ENCODE data around the gene PRKCZ.
A peak's percentile ranks its signal among the peaks of the same experiment; 100 is the strongest.

PRKCZ gene

GRCh38 chr1:2070016-2070415 is 19.8 kb downstream of the PRKCZ start:
- no peak for DNase-seq

GRCh38 chr1:2070800-2071530 is 20.8 kb downstream of the PRKCZ start:
- no peak for DNase-seq

DNA sequence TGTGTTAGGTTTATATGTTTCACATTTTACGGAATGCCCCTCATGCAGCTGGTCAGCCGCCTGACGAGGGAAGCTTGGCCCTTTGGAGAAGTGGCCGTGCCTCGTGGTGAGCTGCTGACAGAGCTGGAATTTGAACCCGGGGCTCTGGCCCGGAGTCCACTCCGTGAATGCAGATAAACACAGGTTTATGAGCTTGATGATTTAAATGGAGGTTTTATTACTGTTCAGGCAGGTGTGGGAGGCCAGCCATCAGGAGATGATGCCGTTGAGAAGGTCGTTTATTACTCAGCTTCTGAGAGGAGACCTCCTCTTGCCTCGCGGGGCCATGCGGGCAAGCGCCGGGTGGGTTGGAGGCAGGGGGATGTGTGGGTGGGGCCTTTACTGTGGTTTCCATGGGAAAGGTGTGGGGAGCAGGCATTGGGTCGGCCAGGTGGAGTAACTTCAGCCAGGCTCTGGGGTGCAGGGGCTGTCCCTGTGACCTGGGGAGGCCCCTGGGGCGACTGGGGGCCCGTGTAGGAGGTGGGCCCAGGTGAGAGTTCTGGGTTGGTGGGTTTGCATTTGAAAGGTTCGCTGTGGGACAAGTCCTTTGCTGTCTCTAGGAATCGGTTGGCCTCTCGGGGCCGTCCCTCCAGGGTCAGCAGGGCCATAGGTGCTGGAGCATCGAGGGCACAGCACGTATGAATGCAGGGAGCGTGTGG is 22.0 kb downstream of the PRKCZ start:
- DNase-seq, result no peak

DNA sequence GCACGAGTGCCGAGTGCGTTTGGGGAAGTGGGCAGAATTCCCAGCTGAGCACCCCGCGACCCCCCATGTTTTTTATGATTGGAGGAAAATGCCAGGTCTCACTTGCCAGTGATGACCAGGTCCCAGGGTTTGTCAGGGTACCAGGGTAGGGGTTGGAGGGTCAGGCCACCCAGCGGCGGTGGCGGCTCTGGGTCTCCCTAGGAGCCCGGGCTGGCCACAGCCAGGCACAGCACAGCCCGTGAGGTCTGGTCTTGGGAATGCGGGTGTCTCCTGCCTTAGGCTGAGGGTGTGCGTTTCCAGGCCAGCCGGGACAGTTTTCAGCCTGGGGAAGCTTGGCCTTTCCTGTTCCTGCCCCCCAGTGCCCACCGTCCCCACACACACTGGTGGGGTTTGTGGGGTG is 22.7 kb downstream of the PRKCZ start:
- DNase-seq, result no peak

DNA sequence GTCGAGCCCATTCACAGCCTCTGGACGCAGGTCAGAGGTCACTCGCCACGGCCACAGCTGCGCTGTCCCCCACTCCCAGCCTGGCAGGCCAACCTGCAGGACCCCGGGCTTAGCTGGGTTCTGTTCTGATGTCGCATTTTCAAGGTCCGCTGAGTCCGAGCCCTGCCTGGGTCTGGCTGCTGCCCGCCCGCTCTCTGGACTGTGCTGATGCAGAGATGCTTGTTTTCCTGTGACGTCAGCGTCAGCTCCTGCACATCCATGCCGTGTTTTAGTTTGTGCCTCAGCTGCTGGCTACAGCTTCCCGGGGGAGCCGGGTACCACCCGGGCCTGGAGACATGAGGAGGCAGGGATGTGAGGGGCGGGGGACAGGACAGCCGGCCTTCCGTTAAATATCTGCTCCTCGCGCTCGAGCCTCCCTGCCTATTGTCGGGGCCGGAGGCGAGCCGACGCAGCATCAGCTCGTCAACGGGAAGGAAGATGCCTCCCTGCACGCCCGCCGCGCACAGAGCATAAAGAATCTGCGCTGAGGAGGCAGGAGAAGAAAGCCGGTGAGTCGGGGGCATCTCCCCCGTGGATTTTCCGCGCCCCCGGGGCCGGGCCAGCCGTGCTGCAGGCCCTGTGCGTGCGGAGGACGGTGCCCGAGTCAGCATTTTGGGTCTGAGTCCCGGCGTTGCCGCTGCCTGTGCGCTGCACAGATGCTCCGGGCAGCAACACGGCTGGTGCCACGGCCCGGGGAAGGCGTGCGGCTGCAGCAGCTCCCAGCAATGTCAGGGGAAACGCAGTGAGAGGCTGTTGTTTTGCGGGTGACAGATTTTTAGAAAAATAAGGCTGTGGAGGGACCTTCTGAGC is 23.4 kb downstream of the PRKCZ start:
- DNase-seq, result peak; percentile 45

DNA sequence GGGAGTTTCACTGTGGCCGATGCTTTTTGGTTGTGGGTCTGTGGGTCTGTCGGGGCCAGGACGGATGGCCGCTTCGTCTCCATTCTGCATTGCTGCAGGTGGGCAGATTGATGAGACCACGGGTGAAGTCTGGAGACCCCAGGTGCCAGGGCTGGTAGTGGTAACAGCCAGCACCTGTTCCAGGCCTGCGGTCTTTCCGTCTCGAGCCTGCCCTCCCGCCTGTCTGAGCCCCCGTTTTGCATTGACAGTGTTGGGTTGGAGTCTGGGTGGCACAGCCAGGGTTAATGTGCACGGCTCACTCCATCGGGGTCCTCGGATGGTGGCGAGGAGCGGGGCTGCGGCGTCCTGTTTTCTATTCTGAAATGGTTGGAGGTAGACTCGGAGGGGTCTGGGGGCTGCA is 24.2 kb downstream of the PRKCZ start:
- DNase-seq, result no peak

GRCh38 chr1:2074944-2075740 is 24.9 kb downstream of the PRKCZ start:
- DNase-seq, result no peak

GRCh38 chr1:2076826-2077225 is 26.6 kb downstream of the PRKCZ start:
- no peak for DNase-seq

DNA sequence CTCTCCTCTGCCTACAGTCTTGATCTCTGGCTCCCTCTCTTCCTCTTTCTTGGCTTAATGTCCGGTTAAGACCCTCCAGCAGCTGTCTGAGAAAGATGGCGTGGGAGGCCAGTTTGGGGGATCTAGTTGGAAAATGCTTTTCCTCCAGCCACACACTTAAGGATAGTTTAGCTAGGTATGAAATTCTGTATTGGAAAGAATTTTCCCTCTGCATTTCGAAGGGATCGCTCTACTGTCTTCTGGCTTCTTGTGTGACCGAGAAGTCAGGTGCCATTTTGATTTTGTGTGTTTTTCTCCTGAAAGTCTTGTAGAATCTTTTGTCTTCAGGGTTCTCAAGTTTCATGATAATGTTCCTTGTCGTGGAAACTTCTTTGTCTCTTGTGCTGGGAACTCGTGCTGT is 28.0 kb downstream of the PRKCZ start:
- no peak for DNase-seq

- DNase-seq, result no peak
These were observed 29.3 kb downstream of the PRKCZ start for GRCh38 chr1:2079396-2080085.

DNA sequence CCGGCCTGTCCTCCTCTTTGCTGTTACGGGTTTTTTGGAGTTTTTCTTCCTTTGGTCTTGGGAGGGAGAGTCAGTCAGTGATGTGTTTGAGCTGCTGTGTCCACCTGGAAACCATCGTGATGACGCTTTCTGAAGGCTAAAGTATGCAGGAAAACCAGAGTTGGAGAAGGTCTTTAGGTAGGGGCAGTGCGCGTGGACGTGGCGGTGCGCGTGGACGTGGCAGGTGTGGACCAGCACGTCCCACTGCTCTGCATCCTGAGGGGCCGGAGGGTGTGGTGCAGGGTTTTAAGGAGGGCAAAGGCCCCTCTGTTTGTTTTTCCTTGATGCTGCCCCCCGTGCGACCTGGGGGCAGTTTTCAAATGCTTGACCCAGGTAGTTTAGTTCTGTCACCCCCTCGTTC is 29.9 kb downstream of the PRKCZ start:
- DNase-seq, result no peak

- DNase-seq, result no peak
These were observed 30.7 kb downstream of the PRKCZ start for GRCh38 chr1:2080884-2081283.

GRCh38 chr1:2081326-2081885 is 31.2 kb downstream of the PRKCZ start:
- DNase-seq, result no peak

DNA sequence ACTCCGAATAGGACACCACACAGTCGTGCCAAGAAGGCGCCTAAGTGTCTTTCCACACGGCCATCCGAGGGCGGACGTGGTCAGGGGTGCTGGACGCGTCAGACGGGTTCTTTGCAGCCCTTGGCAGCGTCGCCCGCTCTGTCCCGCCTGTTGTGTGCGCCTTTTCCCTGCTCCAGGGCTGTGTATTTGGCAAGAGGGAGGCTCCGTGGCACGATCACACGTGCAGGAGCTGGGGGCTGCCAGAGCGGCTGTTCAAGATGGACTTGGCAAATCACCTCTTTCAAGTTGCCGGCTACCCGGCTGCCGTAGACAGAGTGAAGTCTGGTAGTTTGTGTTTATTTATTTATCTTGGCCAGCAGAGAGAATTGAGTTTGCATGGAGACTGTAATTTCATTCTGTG is 31.9 kb downstream of the PRKCZ start:
- no peak for DNase-seq

DNA sequence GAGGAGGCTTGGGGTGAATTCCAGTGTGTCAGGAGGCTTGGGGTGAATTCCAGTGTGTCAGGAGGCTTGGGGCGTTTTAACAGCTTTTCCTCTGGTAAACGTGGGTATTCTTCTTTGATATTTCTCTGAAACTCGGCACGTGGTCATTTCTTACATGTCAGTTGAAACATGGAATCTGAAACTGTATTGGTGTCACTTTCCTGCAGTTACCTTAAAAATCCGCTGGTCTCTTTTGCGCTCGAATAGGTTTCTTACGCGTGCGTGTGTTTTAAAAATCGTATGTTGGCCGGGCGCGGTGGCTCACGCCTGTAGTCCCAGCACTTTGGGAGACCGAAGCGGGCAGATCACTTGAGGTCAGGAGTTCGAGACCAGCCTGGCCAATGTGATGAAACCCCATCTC is 33.5 kb downstream of the PRKCZ start:
- DNase-seq, result no peak

DNA sequence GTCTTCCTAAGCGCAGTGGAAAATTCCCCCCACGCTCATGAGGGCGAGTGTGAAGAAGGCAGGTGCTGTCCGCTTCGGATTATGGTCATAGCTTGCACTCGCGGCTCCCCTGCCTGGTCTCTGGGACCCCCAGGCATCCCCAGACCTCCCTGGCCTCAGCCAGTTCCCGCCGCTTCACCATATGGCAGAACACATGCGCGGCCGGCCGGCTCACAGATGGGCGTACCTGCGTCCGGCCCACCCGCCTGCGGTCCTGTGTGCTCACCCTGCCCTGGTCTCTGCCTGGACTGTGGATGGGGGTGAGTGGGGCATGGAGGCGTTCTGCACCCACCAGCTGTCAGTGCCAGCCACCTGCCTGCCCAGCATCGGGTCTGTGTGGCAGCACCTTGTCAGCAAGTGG is 34.1 kb downstream of the PRKCZ start:
- no peak for DNase-seq

DNA sequence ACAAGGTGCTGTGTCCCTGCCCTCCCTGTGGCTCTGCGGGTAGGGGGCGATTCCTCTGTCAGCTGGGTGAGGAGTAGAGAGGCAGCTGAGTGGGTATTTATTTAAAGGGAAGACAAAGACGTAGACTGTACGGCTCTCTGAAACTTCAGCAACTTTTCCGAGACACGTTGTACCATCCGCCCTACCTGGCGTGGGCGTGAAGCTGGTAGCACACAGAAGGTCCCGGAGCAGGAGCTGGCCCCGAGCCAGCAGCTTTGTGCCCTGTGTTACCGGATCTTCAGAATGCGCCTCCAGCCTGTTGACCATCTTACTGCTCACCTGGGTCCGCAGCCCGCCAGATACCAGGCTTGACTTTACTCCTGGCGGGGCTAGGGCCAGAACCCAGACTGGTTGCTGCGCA is 34.9 kb downstream of the PRKCZ start:
- no peak for DNase-seq

GRCh38 chr1:2086446-2087078 is 36.4 kb downstream of the PRKCZ start:
- no peak for DNase-seq

DNA sequence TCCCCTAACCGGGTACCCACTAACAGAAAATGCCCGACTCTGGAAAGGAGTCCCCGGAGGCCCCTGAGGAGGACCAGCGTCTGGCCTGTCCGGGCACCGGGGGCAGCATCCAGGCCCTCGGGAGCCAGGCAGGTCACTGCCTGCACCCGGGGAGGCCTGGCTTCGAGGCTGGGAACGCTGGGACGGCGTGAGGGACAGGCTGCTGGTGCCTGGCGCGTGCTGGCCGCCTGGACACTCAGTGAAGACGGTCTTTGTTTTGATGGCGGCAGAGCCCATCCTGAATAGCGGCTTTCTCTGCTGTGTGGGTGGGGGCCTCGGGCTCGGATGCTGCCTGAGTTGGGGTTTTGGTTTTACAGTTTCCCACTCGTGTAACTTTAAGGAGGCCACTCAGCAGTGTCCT is 37.6 kb downstream of the PRKCZ start:
- no peak for DNase-seq

- peak; percentile 61 for DNase-seq
These were observed 38.2 kb downstream of the PRKCZ start for GRCh38 chr1:2088458-2088857.

DNA sequence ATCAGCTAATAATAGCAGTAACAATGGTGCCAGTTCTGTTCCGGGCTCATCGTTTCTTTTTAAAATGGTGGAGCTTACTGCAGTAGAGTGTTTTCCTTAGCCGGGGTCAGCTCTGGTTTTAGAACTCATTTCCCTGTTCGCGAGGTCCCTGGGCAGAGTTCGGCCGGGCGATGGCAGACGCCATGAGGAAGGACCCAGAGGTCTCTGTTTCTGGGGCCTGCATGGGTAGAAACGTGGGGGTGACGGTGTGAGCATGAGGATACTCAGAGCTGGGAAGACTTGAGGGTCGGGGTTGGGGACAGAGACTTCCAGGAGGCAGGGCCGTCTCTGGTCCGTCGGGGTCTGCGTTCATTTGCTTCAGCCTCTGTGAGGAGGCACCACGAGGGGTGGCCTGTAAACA is 38.8 kb downstream of the PRKCZ start:
- no peak for DNase-seq
